SU-DHL-6 (cell line): Measurements from ENCODE around the gene SPX.

Source experiments
- CTCF ChIP-seq: fragments of 200-600 bp; sonication (generic); IDR thresholded peaks from one replicate; pipeline ENCODE4 v1.5.1; 2017; ENCODE audit warnings: antibody characterized with exemption, mild to moderate bottlenecking, low read length, moderate library complexity; ENCODE audit not compliant: insufficient read depth, poor library complexity, severe bottlenecking
- EZH2phosphoT487 ChIP-seq: fragments of 200-600 bp; sonication (generic), shearing (Covaris generic); conservative IDR thresholded peaks from 2 replicates; pipeline ENCODE4 v1.6.1; 2018; ENCODE audit warnings: mild to moderate bottlenecking, antibody characterized with exemption, low read length, moderate library complexity, mixed read lengths

GRCh38 chr12:21521541-21521940 is 4.6 kb upstream of the SPX start:
- TF ChIP-seq CTCF, result no peak
- TF ChIP-seq EZH2phosphoT487, result no peak
